GM12874 (cell line): ENCODE data around the gene ADAP1.

Experiments used
- TF ChIP-seq, protein P1 (sequence below): IDR thresholded peaks from 2 replicates; pipeline ENCODE4 v1.5.1; 2011; ENCODE audit warnings: low read depth, mild to moderate bottlenecking, control low read depth, low read length, moderate library complexity; ENCODE audit not compliant: insufficient read depth

Gene ADAP1

DNA sequence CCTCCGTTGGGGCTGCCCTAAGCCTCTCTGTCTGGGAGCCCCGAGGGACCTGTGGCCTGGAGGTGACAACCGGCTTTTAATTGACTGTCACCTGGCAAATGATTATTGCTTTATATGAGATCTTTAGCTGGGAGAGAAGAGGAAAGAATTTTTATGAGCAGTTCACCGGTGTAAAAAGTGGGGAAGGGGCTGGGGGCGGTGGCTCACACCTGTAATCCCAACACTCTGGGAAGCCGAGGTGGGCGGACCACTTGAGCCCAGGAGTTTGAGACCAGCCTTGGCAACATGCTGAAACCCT, 23.5 kb upstream of the ADAP1 start:
- TF ChIP-seq, protein P1, sequence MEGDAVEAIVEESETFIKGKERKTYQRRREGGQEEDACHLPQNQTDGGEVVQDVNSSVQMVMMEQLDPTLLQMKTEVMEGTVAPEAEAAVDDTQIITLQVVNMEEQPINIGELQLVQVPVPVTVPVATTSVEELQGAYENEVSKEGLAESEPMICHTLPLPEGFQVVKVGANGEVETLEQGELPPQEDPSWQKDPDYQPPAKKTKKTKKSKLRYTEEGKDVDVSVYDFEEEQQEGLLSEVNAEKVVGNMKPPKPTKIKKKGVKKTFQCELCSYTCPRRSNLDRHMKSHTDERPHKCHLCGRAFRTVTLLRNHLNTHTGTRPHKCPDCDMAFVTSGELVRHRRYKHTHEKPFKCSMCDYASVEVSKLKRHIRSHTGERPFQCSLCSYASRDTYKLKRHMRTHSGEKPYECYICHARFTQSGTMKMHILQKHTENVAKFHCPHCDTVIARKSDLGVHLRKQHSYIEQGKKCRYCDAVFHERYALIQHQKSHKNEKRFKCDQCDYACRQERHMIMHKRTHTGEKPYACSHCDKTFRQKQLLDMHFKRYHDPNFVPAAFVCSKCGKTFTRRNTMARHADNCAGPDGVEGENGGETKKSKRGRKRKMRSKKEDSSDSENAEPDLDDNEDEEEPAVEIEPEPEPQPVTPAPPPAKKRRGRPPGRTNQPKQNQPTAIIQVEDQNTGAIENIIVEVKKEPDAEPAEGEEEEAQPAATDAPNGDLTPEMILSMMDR, result no peak

DNA sequence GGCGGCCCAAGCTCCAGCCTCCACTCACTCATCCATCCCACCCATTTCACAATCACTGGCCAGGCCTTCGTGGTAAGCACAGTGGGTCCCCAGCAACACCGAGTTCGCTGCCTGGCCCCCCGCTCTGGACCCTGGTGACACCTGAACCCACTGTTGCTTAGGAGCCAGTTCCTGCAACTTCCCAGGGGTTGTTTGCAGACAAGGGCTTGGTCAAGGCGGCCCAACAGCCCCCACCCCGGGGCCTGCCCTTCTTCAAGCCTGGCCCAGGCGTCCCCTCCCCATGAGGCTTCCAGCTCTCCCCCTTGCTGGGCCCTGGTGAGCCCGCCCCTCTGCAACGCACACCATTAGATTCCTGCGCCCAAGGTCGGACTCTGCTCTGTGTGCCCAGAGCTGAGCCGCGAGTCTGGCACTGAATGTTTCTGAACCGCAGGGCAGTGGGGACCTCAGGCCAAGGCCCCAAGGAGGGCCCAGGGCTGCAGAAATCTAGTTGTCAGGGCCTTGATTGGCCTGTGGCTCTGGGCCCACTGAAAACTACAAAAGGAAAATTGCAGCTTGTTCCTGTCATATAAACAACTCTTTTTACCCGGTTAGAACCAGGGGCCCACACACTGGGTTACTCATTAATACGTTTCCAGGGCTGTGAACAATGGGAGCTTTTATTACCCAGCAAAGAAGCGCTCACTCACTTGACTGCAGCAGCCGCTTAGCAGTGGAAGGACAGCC, 23.0 kb upstream of the ADAP1 start:
- TF ChIP-seq, protein P1, result no peak

DNA sequence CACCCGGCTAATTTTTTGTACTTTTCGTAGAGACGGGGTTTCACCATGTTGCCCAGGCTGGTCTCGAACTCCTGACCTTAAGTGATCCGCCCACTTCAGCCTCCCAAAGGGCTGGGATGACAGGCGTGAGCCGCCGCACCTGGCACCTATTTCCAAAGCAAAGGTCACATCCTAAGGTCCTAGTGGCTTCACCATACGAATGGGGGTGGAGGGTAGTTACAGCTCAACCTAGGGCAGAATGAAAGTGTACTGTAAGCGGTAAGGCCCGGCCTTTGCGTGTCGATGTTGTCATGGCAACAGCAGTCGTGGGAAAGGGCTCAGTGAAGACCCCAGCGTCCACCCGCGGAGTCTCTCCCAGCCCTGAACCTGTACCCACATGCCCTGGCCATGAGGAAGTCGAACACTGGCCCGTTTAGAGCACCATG, 22.4 kb upstream of the ADAP1 start:
- TF ChIP-seq, protein P1, result no peak

DNA sequence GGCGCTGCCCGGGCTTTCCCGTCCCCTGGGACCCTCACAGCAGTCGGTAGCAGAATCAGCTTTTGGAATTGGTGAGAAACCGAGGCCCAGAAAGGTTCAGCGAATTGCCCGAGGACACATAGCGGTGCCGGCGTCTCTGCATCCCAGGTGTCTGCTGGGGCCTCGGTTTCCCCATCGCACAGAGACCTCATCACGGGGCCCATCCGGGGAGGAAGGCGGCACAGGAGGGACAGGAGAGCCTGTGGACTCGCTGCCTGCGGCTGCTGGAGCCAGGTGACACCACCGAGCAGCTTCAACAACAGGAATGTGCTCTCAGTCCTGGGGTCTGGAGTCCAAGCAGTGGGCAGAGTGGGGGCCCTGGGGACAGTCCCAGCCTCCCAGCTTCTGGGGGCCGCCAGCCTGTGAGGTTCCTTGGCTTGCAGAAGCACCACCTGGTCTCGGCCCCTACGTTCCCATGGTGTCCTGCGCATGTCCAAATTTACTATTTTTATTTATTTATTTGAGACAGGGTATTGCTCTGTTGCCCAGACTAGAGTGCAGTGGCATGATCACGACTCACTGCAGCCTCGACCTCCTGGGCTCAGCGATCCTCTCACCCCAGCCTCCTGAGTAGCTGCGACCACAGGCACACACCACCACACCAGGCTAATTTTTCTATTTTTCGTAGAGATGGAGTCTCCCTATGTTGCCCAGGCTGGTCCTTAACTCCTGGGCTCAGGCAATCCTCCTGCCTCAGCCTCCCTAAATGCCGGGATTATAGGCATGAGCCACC, 21.4 kb upstream of the ADAP1 start:
- TF ChIP-seq, protein P1, result no peak

DNA sequence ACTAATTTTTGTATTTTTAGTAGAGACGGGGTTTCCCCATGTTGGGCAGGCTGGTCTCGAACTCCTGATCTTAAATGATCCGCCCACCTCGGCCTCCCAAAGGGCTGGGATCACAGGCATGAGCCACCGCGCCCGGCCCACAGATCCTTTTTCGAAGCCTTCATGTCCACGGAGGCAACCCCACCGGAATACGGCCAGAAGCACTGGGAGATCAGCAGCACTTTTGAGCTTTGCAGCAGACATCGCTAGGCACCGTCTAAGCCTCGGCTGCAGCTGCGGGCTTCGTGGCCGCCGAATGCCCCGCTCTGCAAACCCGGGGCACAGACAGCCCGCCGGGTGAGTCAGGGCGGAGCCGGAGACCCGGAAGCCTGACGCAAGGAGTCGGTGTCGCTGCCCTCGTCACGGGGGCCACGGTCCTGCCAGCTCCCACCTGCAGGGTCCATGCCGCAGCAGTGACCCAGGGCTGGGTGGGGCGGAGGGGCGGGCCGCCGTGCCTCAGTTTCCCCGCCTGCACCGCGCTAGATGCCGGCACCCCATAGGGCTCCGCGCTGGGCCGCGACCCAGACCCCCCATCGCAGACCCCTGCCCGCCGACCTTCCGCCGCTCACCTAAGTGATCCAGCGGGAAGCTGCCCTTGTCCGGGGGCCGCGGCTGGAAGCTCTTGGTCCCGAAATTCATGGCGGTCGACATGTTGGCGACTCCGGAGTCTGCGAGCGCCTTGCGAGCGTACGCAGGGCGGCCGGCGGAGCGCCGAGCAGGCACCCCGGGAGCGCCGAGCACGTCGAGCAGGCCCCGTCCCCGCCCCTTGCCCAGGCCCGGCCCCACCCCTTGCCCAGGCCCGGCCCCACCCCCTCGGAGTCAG, 20.6 kb upstream of the ADAP1 start, which contains the start of gene COX19:
Gene COX19, minus strand, starts transcription at position 730 of the 862 bp plus-strand sequence. Its CDS starts 40 bp downstream, at position 690.
- TF ChIP-seq, protein P1, result no peak

DNA sequence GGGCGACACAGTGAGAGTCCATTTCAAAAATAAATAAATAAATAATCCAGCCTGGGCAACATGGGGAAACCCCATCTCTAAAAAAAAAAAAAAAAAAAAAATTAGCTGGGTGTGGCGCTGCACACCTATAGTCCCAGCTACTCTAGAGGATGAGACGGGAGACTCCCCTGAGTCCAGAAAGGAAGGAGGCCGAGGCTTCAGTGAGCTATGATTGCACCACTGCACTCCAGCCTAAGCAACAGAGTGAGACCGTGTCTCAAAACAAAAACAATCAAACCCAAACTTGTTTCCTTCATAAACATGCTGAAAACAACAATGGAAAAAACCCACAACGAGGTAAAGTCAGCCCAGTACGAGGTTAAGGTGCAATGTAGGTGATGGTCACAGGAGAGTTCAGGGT, 19.7 kb upstream of the ADAP1 start:
- TF ChIP-seq, protein P1, result no peak

DNA sequence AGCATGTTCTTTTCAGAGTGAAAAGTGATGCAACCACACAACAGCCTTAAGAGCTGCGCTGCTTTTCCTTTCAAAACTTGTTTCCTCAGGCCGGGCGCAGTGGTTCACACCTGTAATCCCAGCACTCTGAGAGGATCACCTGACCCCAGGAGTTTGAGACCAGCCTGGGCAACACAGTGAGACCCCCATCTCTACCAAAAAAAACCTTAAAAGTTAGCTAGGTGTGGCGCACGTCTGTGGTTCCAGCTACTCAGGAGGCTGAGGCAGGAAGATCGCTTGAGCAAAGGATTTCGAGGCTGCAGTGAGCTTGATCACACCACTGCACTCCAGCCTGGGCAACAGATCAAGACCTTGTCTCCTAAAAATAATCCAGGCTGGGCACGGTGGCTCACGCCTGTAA, 18.8 kb upstream of the ADAP1 start:
- TF ChIP-seq, protein P1, result no peak
